HG03469 (cell line): ENCODE results near the gene SLC25A36.
"Not testable (repeated sequence)": the region's sequence is repeated elsewhere in the genome, so short reads cannot be mapped to it uniquely, and the experiment has no call there.

ENCODE experiments used
- ATAC-seq: cut with Tn5 transposase; IDR thresholded peaks from one replicate; pipeline ENCODE4 v1.9.1; 2021; ENCODE audit warnings: mild to moderate bottlenecking, moderate library complexity, moderate number of reproducible peaks; ENCODE audit not compliant: unreplicated experiment

SLC25A36 gene

DNA sequence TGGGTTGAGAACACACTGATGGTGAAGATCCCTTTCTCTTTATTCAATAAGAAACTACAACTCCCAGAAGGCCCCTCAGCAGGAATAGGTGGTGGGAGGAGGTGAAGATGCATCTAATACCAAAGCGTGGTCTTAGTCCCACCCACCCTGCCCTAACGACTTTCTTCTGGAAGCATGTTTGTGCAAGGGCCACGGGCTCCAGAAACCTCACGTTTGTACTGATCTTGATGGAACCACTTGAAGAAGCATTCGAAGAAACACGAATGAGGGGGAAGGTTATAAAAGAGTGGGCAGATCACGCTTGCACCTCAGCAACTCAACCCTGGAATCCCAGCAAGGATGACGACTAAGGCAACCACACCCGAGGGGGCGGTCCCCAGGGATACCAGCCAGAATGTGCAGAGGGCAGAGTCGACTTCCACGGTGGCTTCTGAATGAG, 10.6 kb upstream of the SLC25A36 start:
- ATAC-seq: no peak

DNA sequence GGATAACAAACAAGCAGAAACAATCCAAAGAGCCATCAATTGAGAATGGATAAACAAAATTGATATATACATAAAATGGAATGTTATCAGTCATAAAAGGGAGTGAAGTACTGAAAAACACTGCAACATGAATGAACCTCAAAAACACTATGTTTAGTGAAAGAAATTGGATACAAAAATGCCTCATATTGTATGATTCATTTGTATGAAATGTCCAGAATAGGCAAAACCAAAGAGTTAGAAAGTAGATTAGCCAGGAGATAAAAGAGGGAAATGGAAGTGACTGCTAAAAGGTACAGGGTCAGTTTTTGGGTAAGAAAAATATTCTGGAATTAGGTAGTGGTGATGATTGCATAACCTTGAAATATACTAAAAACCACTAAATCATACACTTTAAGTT, 9.8 kb upstream of the SLC25A36 start:
- no peak for ATAC-seq

DNA sequence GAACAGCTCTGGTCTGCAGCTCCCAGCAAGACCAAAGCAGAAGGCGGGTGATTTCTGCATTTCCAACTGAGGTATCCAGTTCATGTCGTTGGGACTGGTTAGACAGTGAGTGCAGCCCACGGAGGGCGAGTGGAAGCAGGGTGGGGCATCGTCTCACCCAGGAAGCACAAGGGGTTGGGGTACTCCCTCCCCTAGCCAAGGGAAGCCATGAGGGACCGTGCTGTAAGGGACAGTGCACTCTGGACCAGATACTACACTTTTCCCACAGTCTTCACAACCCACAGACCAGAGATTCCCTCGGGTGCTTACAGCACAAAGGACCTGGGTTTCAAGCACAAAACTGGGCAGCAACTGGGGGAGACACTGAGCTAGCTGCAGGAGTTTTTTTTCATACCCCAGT, 8.5 kb upstream of the SLC25A36 start:
- ATAC-seq: no peak

DNA sequence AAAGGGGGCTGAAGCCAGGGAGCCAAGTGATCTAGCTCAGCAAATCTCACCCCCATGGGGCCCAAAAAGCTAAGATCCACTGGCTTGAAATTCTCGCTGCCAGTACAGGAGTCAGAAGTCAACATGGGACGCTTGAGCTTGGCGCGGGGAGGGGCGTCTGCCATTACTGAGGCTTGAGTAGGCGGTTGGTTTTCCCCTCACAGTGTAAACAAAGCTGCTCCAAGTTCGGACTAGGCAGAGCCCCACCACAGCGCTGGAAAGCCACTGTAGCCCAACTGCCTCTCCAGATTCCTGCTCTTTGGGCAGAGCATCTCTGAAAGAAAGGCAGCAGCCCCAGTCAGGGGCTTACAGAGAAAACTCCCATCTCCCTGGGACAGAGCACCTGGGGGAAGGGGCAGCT, 8.1 kb upstream of the SLC25A36 start:
- ATAC-seq: no peak

DNA sequence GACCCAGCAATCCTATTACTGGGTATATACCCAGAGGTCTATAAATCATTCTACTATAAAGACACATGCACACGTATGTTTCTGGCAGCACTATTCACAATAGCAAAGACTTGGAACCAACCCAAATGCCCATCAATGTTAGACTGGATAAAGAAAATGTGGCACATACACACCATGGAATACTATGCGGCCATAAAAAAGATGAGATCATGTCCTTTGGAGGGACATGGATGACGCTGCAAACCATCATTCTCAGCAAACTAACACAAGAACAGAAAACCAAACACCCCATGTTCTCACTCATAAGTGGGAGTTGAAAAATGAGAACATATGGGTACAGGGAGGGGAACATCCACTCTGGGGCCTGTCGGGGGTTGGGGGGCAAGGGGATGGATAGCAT, 2.3 kb upstream of the SLC25A36 start:
- ATAC-seq: not testable (repeated sequence)

DNA sequence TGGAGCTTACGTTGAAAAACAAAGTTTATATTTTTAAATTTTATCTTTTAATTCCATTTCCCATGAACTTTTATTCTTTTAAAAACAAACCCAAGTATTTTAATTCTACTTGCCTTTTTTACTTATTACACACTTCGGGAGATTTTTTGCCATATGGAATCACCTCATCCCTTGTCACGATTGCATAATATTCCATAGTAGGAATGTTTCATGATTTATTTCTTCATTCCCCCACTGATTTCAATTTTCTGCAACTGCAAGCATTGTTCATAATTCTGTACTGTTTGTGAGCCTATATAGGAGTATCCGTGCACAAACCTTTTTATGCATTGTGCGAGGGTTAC, 574 bp upstream of the SLC25A36 start:
- ATAC-seq: no peak

DNA sequence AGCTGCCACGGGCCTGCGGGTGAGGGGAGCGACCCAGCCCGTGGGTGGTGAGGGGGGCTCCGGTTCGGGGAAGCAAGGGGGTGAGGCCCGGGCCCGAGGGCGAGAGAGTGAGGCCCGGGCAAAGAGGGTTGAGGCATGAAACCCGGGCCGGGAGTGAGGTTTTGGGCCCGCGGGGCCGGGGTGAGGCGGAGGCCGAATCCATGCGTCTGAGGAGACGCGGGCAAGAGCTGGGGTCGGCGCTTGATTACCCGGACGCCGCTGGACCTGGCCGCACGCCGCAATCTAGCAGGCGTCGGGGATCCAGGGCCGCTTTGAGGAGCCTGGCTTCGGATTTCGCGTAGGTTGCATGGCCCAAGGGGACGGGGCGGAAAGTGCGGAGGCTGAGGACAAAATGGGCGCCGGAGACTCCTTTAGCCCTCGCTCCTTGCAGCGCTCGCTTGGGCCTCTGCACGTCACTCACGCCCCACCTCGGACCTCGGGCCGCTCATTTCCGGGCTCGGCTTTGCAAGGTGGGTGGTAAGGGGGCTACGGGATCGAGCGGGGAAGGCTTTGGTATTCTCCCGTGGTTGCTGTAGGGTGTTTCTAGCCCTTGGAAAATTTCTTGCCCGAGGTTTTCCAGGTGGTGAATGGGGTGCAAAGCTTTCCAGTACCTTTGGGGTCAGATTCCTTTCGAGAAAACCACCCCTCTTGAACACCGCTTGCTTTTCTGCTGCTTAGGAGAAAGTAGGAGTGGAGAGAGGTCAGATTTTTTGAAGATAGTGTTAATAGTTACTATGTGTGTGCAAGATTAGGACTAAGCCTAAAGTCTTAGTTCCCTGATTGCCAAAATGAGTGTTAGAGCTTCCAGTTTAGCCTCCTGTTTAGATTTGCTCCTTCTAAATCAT, 827 bp downstream of the SLC25A36 start:
- ATAC-seq: no peak

DNA sequence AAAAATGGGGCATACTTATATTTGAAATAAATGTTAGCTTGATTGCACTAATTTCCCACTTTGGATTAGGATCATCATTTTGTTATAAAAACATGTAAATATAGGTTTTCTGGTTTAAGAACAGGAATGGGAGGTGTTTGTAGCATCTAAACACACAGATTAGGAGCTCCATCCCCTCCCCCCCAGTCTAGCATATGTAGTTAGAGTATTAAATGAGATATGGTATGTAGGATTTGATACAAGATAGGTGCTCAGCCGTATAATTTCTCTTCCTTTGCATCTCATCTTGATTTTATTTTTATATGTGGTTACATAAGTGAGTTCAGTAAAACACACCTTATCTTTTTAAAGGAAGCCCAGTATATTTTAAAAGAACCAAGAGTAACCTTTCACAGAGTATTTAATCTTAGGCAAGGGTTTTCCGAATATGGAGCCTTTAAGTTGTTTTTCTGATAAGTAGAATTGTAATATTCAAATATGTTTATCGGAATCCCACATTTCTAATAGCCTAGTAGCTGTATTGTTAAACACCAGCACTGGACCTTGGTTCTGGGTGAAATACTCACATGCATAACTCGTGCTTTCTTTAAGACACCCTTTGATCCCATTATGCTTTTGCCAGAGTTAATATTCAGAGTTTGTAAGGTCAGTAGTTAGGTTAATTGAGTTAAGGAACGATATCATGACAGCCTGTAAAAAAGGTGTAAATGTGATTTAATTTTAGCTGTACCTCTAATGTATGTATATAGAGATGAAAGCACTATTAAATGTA, 2.3 kb downstream of the SLC25A36 start:
- ATAC-seq: no peak

DNA sequence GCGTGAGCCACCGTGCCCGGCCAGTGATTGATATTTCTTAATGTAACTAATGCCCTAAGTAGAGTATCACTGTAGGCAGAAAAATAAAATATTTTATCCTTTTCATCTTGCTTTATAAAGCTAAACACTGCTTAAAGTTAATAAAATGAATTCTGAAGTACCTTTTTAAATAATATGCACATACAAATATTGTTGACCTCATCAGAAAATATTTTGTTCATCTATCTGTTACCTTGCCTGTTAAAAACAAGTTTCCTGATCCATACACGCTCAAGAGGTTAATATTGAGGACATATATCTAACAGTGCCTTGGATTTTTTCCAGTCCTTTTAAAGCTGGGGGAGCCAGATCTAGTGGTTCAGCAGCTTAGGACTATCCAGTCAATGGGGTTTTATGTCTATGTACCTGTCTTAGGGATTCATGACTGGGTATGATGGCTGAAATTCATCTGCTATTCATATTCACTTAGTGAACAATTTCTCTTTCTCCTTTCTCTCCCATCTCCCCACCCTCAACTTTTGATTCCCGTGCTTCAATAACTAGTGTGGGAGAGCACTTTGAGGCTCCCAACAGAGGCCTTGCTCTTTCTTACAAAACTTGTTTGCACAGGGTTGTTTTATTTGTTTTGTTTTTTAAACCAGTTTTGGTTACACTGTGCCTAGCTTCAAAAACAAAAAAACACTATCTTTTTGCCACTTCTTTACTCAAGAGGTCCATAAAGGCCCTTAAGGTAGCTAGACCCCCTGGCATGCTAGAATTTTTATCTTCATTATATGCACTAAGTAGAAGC, 7.0 kb downstream of the SLC25A36 start:
- no peak for ATAC-seq

DNA sequence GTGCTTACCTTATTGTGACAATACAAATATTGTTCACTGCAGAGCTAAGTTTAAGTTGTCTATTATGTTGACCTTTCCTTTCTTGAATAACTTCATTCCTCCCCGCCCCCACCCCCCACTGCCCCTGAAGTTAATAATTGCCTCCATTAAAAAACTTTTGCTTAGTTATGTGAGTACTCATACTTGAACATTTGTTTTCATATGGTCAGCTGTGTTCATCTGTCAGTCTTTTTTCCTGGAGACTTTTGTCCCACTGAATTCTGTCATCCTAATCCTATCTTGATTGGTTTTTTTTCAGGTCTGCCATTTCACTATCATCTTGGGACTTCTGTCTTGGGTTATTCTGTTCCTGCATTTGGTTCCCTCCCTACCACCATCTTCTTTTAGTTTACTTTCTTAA, 8.5 kb downstream of the SLC25A36 start:
- no peak for ATAC-seq

DNA sequence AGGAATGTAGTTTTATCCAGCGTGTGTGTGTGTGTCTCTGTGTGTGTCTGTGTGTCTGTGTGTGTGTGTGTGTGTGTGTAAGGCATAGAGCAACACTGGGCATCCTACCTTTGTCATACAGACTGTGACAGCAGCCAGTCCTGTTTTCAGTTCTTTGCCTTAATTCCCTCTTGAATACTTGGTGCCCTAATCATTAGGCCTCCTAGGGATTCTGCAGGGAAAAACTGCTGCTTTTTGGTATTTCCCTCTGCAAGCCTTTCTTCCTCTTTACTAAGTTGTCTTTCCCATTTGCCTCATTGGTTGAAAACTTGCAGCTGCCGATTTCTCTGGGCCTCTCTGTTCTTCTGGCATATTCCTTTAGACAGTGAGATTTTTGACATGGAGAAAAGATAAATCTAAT, 9.2 kb downstream of the SLC25A36 start:
- ATAC-seq: no peak

DNA sequence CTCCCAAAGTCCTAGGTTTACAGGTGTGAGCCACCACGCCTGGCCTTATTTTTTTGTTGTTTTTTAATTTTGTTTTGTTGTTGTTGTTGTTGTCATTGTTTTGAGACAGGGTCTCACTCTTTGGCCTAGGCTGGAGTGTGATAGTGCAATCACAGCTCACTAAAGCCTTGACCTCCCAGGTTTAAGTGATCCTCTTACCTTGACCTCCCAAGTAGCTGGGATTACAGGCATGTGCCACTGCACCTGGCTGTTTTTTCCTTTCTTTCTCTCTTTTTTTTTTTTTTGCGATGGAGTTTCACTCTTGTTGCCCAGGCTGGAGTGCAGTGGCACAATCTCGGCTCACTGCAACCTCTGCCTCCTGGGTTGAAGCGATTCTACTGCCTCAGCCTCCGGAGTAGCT, 10.1 kb downstream of the SLC25A36 start:
- not testable (repeated sequence) for ATAC-seq

DNA sequence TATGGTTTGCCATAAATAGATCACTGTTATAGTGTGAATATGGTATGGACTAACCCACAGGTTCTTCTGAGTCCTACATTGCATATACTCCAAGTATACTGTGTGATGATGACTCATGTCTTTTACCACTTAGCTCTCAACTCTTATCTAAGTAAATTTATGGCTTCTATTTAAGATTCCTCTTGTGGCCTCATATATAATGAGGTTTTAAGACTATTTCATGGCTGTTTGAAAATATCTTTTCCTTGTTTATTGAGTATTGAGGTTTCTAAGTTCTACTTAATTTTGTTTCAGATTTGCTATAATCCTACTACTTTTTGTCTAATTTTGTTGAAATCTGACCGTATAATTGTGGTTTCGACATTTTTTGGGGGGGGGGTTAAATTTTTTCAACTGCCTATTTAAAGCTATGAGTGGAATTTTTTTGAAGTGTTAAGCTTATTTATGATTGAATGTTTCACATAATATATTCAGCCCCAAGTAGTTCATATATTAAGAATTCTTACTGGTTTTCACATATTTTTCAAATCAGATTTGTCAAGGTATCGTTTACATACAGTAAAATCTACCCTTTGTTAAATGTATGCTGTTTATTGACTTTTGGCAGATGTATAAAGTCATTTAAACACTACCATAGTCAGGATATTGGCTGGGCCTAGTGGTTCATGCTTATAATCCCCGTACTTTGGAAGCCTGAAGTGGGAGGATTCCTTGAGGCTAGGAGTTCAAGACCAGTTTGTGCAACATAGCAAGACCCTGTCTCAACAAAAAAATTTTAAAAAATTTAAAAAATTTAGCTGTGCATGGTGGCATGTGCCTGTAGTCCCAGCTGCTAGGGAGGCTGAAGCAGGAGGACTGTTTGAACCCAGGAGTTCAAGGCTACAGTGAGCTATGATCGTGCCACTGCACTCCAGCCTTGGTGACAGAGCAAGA, 11.7 kb downstream of the SLC25A36 start:
- no peak for ATAC-seq

DNA sequence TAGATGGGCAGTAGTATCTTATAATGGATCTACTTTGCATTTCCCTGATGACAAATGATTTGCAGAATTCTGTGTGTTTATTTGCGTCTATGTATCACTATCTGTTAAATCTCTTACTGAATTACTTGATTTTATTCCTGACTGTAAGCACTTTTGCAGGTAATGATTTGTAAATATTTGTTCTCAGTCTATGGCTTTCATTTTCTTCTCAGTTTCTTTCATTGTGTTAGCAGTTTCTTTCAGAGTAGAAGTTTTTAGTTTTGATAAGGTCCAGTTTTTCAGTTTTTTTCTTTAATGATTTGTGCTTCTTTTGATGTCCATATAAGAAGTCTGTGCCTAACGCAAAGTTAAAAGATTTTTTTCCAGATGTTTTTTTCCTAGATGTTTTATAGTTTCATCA, 12.9 kb downstream of the SLC25A36 start:
- no peak for ATAC-seq

DNA sequence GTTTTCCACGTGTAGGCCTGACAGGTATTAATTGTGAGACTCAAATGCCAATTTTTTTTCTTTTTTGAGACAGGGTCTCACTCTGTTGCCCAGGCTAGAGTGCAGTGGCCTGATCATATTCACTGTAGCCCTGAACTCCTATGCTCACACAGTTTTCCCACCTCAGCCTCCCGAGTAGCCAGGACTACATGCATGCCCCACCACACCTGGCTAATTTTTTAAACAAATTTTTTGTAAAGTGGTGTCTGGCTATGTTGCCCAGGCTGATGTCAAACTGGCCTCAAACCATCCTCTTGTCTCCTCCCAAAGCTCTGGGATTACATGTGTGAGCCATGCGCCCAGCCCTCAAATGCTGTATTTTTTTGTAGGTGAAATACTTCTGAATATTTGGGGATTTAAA, 14.0 kb downstream of the SLC25A36 start:
- no peak for ATAC-seq

DNA sequence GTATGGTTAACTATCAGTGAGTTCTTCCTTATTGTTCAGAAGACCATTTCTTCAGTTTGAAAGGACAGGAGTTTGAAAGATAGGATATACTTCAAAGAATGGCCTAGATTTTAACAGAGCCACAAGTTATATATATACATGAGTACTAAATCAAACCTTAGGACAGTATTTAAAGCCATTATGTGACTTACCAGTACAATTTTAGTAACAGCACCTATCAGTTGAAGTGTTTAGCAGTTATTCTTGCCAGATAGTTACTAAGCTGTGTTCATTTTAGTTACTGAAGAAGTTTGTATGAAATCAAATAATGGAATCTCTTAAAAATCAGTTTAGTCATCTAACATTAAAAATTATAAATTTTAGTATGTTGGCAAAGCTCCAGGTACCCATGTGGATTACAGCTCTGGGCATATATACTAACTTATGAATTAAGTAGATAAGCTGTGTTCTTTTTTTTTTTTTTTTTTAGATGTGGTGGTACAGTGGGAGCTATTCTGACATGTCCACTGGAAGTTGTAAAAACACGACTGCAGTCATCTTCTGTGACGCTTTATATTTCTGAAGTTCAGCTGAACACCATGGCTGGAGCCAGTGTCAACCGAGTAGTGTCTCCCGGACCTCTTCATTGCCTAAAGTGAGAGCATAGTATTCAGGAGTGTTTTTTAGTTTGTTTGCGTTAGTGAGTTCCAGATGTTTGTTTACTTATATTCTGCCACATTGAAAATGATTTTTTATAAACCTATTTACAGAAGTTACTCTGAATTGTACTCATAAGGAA, 14.6 kb downstream of the SLC25A36 start:
- no peak for ATAC-seq

DNA sequence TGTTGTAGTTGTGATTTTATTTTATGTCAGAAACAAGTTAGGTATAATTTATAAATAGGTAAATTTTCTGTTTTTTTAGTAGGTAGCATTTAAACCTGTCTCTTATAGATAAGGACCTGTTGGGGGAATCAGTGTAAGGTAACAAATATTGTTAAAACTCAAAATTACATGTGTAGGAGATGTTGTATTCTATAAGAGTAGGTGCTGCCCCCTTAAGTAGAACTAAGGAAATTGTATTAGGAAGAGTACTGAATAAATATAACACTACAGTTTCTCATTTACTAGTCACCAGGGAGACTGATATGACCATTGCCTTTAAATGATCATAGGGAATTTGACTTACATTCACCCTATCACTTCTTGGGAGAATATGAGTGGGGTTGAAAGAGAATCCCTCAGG, 31.2 kb downstream of the SLC25A36 start:
- no peak for ATAC-seq

DNA sequence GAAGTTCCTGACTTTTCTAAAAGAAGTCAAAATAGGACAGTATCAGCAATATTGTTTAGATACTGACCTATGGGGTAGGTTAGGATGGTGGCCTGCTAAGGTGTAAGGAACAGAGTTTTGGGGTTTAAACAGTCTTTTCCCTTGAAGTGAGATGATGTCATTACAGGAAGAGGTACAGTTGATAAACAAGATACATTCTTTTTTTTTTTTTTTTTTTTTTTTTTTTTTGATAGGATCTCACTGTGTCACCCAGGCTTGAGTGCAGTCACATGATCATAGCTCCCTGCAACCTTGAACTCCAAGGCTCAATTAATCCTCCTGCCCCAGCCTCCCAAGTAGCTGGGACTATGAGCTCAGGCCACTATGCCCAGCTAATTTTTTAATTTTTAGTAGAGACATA, 33.3 kb downstream of the SLC25A36 start:
- ATAC-seq: no peak

DNA sequence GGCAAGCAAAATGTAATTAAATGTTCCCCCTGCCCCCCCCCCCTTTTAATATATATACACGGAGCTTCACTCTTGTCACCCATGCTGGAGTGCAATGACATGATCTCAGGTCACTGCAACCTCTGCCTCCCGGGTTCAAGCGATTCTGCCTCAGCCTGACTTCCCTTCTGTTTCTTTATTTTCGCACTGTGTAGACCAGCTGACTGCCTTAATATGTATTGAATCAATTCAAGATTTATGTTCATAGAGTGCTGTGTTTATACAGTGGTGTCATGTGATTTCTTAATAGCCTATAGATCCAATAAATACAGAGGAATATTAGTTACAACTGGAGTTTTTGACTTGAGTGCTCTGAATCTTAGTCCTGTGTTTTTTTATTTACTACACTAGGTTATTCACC, 39.0 kb downstream of the SLC25A36 start:
- ATAC-seq: no peak

DNA sequence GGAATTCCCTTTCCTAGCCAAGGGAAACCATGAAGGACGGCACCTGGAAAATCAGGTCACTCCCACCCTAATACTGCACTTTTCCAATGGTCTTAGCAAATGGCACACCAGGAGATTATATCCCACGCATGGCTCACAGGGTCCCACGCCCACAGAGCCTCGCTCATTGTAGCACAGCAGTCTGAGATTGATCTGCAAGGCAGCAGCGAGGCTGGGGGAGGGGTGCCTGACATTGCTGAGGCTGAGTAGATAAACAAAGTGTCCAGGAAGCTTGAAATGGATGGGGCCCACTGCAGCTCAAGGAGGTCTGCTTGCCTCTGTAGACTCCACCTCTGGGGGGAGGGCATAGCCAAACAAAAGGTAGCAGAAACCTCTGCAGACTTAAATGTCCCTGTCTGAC, 46.2 kb downstream of the SLC25A36 start:
- not testable (repeated sequence) for ATAC-seq
